ENCODE measurements around the gene UNCX. TPM values are rescaled to one million over a fixed set of nuclear protein-coding genes. Genes with fewer than 3 reads are reported as not detected.
A peak's percentile ranks its signal among the peaks of the same experiment; 100 is the strongest.

UNCX gene
- total RNA-seq (not detected), total RNA-seq (0 to 0.12 (median 0) reads per million in 172 experiments)
- not detected for polyA plus RNA-seq (2013, experiment 1 of 2)
- polyA plus RNA-seq (2013, experiment 2 of 2), result 0.01 TPM

GRCh38 chr7:1232623-1233332, at the start of gene UNCX:
UNCX (plus strand) TSS chr7:1232872; CDS start chr7:1233018, 146 bp downstream.
- Histone ChIP-seq H3K27ac (ENCODE audit: low read depth in 1 of 2, low read length in 2 of 2) (no peak within 1 kb of the TSS), H3K4me1 (ENCODE audit: insufficient read depth, low read length) (peaks cover 48% of the 10 kb centered on the region), H3K36me3 (ENCODE audit: insufficient read depth, low read length) (no peaks in the 10 kb centered on the region), H3K27me3 (ENCODE audit: control insufficient read depth in 1 of 2, insufficient read depth in 2 of 2, low read length in 2 of 2) (peaks cover 63 to 73% of the 10 kb centered on the region in 2 experiments), H3K9me3 (ENCODE audit: control insufficient read depth in 1 of 2, insufficient read depth in 1 of 2, low read length in 2 of 2) (peaks cover 0 to 43% of the 10 kb centered on the region in 2 experiments), H3K4me3 (ENCODE audit: low read length) (no peak within 1 kb of the TSS)
- peak within 1 kb of the TSS; percentile 37 for H3K27ac Mint-ChIP-seq
- ChIA-PET POLR2A (no interaction called here), CTCF (no interaction called here)
- H3K4me3 Mint-ChIP-seq, result peak within 1 kb of the TSS; percentile 54
- DNase-seq (peak in 1 of 14 experiments; percentile 5), ATAC-seq (ENCODE audit: poor library complexity) (no peak)
- intact Hi-C loops (cut with DNase I, micrococcal nuclease), result loop anchor here in 1 of 2 experiments (10.0 kb wide), 1 partner anchor 1292 kb away; no protein-coding TSS in a partner anchor
- no peak for TF ChIP-seq CTCF (IDR thresholded peaks at IDR 0.05)
- H3K27me3 Mint-ChIP-seq, result peaks cover 65% of the 10 kb centered on the region
- H3K9me3 Mint-ChIP-seq, result no peaks in the 10 kb centered on the region
- H3K4me1 Mint-ChIP-seq (ENCODE audit: low read depth), result peaks cover 35% of the 10 kb centered on the region
- H3K36me3 Mint-ChIP-seq (ENCODE audit: low read depth), result no peaks in the 10 kb centered on the region

GRCh38 chr7:1187127-1187526, 45.5 kb upstream of the UNCX start:
- H3K36me3 Mint-ChIP-seq (ENCODE audit: low read depth), result no peaks in the 10 kb centered on the region
- peaks cover 33% of the 10 kb centered on the region for H3K27me3 Mint-ChIP-seq
- H3K27ac Mint-ChIP-seq, result no peak overlapping the region
- no peak for ATAC-seq (ENCODE audit: poor library complexity)
- no peak for TF ChIP-seq CTCF (IDR thresholded peaks at IDR 0.05)
- H3K36me3 ChIP-seq (ENCODE audit: insufficient read depth, low read length), result no peaks in the 10 kb centered on the region
- no peak overlapping the region for H3K4me3 ChIP-seq (ENCODE audit: low read length)
- intact Hi-C loops (cut with DNase I, micrococcal nuclease), result no loop called here
- peaks cover 11% of the 10 kb centered on the region for H3K4me1 Mint-ChIP-seq (ENCODE audit: low read depth)
- H3K9me3 Mint-ChIP-seq, result no peaks in the 10 kb centered on the region
- H3K4me3 Mint-ChIP-seq, result no peak overlapping the region
- DNase-seq, result no peak
- no peak overlapping the region for H3K27ac ChIP-seq (ENCODE audit: low read depth in 1 of 2, low read length in 2 of 2)
- ChIA-PET CTCF (interaction anchor here (0.7 to 1.7 kb wide), 3 partner anchors 10 to 1230 kb away, joined by 3 to 5 read pairs (median 3); no protein-coding TSS in a partner anchor), POLR2A (no interaction called here)
- no peaks in the 10 kb centered on the region for H3K27me3 ChIP-seq (ENCODE audit: control insufficient read depth in 1 of 2, insufficient read depth in 2 of 2, low read length in 2 of 2)
- peaks cover 11% of the 10 kb centered on the region for H3K4me1 ChIP-seq (ENCODE audit: insufficient read depth, low read length)
- H3K9me3 ChIP-seq (ENCODE audit: control insufficient read depth in 1 of 2, insufficient read depth in 1 of 2, low read length in 2 of 2), result peaks cover 0 to 3% of the 10 kb centered on the region in 2 experiments

GRCh38 chr7:1188720-1189294, 43.9 kb upstream of the UNCX start:
- intact Hi-C loops (cut with DNase I, micrococcal nuclease), result no loop called here
- no peaks in the 10 kb centered on the region for H3K27me3 ChIP-seq (ENCODE audit: control insufficient read depth in 1 of 2, insufficient read depth in 2 of 2, low read length in 2 of 2)
- Mint-ChIP-seq H3K27me3 (peaks cover 31% of the 10 kb centered on the region), H3K9me3 (no peaks in the 10 kb centered on the region), H3K36me3 (ENCODE audit: low read depth) (no peaks in the 10 kb centered on the region), H3K4me3 (no peak overlapping the region), H3K27ac (no peak overlapping the region), H3K4me1 (ENCODE audit: low read depth) (peaks cover 10% of the 10 kb centered on the region)
- H3K4me3 ChIP-seq (ENCODE audit: low read length), result no peak overlapping the region
- DNase-seq (no peak), ATAC-seq (ENCODE audit: poor library complexity) (no peak)
- no peak for TF ChIP-seq CTCF (IDR thresholded peaks at IDR 0.05)
- H3K27ac ChIP-seq (ENCODE audit: low read depth in 1 of 2, low read length in 2 of 2), result no peak overlapping the region
- H3K36me3 ChIP-seq (ENCODE audit: insufficient read depth, low read length), result no peaks in the 10 kb centered on the region
- ChIA-PET POLR2A (no interaction called here), CTCF (no interaction called here)
- peaks cover 0 to 3% of the 10 kb centered on the region in 2 experiments for H3K9me3 ChIP-seq (ENCODE audit: control insufficient read depth in 1 of 2, insufficient read depth in 1 of 2, low read length in 2 of 2)
- peaks cover 9% of the 10 kb centered on the region for H3K4me1 ChIP-seq (ENCODE audit: insufficient read depth, low read length)
